ENCODE results near the gene HIRIP3. TPM values are rescaled to one million over a fixed set of nuclear protein-coding genes. Genes with fewer than 3 reads are reported as not detected.

HIRIP3 gene
- total and polyA plus RNA-seq, 2 of the 13 experiments (the other 11 are each of a cell fraction or from before 2014, with no cell fraction given): 12.6 to 17.2 TPM

DNA sequence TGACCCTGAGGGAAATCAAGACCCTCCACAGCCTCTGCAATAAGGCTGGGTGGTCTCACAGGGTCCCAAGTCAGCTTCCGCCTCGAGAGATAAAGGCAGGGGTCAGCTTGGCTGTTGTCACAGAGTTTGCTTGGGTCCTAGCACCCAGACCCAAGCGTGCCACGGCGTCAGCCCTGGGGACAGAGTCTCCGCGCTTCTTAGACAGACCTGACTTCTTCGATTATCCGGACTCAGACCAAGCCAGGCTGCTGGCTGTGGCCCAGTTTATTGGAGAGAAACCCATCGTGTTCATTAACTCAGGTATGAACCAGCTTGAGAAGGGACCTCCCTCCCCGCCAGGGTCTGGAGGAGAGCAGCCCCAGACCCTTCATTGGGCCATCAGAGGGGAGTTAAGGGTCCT is 28.2 kb upstream of the HIRIP3 start:
- Histone ChIP-seq H3K9ac (ENCODE audit: insufficient read depth, low read depth, low read length) (no peak overlapping the region), H3K9me3 (ENCODE audit: low read length) (no peaks in the 10 kb centered on the region), H3K4me1 (ENCODE audit: insufficient read depth, low read length) (peaks cover 10% of the 10 kb centered on the region; the same call in 1 of the 2 replicates), H3K79me2 (ENCODE audit: insufficient read depth, low read length) (no peaks in the 10 kb centered on the region), H4K20me1 (ENCODE audit: insufficient read depth, low read length) (no peaks in the 10 kb centered on the region), H3K27me3 (ENCODE audit: control insufficient read depth in 1 of 2, insufficient read depth in 2 of 2, low read length in 2 of 2) (peaks cover 30 to 75% of the 10 kb centered on the region in 2 experiments), H3K4me2 (ENCODE audit: low read depth, low read length) (no peak overlapping the region), H3K36me3 (replicated peaks in 1 of 2; ENCODE audit: control insufficient read depth in 1 of 2, insufficient read depth in 2 of 2, low read length in 2 of 2) (no peaks in the 10 kb centered on the region), H2AFZ (ENCODE audit: low read length) (no peak overlapping the region), H3K27ac (ENCODE audit: extremely low read length, insufficient read depth, low read length) (no peak overlapping the region), H3K4me3 (replicated peaks in 1 of 3; ENCODE audit: insufficient read depth in 1 of 3, low read depth in 2 of 3, low read length in 3 of 3) (no peak overlapping the region)
- no peak for TF ChIP-seq POGZ (CRISPR knock-in tag; IDR thresholded peaks at IDR 0.05)
- TF ChIP-seq, protein P1, sequence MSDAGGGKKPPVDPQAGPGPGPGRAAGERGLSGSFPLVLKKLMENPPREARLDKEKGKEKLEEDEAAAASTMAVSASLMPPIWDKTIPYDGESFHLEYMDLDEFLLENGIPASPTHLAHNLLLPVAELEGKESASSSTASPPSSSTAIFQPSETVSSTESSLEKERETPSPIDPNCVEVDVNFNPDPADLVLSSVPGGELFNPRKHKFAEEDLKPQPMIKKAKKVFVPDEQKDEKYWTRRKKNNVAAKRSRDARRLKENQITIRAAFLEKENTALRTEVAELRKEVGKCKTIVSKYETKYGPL (CRISPR knock-in tag; IDR thresholded peaks at IDR 0.05): no peak
- TF ChIP-seq MTA3 (CRISPR knock-in tag; IDR thresholded peaks at IDR 0.05): no peak
- TF ChIP-seq ZSCAN31 (CRISPR knock-in tag; IDR thresholded peaks at IDR 0.05; ENCODE audit: low read depth): no peak
- TF ChIP-seq LCORL (IDR thresholded peaks at IDR 0.05): no peak
- no peak for TF ChIP-seq LCORL (CRISPR knock-in tag; IDR thresholded peaks at IDR 0.05)
- intact Hi-C loops (cut with micrococcal nuclease; ENCODE audit: unreplicated experiment): no loop called here
- in situ Hi-C loops (cut with HindIII; ENCODE audit: extremely low pct_ligation_motif_present, low pct_unique_long_range_greater_than_20kb): no loop called here
- DNase-seq (ENCODE audit: low spot score) (no peak), ATAC-seq (no peak), FAIRE-seq (no peak)
- 38% methylated on average over 10 of the region's 11 CpGs for WGBS (ENCODE audit: low lambda C conversion rate)
- no TSS peak for BruUV-seq (replicated peaks)
- ChIA-PET CTCF (ENCODE audit: low intra/inter-chr PET ratio, low total read pairs) (interaction anchor here (1.3 kb wide), 1 partner anchor 160 kb away, joined by 3 read pairs; the partner anchor contains the start of gene CDIPT), POLR2A (no interaction called here)

DNA sequence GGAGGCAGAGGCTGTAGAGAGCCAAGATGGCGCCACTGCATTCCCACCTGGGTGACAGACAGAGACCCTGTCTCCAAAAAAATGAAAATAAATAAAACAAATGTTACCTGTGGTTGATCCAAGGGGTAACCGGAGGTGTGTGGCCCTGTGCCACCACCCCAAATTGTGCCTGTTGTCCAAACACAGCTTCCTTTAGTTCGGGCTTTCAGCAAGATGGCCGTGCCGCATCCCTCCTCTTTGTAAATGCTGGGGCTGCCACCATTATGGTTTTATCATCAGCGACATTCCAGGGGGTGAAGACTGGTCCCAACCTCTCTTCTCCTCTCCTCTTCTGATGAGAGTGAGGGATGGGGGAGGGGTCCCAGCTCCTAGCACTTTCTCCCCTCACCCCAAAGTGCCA is 27.5 kb upstream of the HIRIP3 start, which contains the start of gene C16orf92:
Gene C16orf92 (plus strand): TSS at position 312 of the 400 bp plus-strand sequence. CDS start 143 bp downstream, outside the sequence.
- no peaks in the 10 kb centered on the region for H4K20me1 ChIP-seq (ENCODE audit: insufficient read depth, low read length)
- ATAC-seq (no peak), DNase-seq (ENCODE audit: low spot score) (no peak), FAIRE-seq (no peak)
- H3K79me2 ChIP-seq (ENCODE audit: insufficient read depth, low read length): no peaks in the 10 kb centered on the region
- no peak within 1 kb of the TSS for H3K27ac ChIP-seq (ENCODE audit: extremely low read length, insufficient read depth, low read length)
- H3K4me2 ChIP-seq (ENCODE audit: low read depth, low read length): no peak within 1 kb of the TSS
- H3K9ac ChIP-seq (ENCODE audit: insufficient read depth, low read depth, low read length): no peak within 1 kb of the TSS
- no peaks in the 10 kb centered on the region for H3K9me3 ChIP-seq (ENCODE audit: low read length)
- POLR2A ChIA-PET: no interaction called here
- 30% methylated on average over 6 of the region's 6 CpGs for WGBS (ENCODE audit: low lambda C conversion rate)
- TF ChIP-seq ZNF235 (CRISPR knock-in tag; IDR thresholded peaks at IDR 0.05; ENCODE audit: borderline replicate concordance) (no peak), HNRNPLL (IDR thresholded peaks at IDR 0.05; ENCODE audit: low read depth, low read length, poor library complexity, severe bottlenecking) (no peak)
- intact Hi-C loops (cut with micrococcal nuclease; ENCODE audit: unreplicated experiment) (no loop called here), in situ Hi-C loops (cut with HindIII; ENCODE audit: extremely low pct_ligation_motif_present, low pct_unique_long_range_greater_than_20kb) (no loop called here)
- H3K36me3 ChIP-seq (replicated peaks in 1 of 2; ENCODE audit: control insufficient read depth in 1 of 2, insufficient read depth in 2 of 2, low read length in 2 of 2): no peaks in the 10 kb centered on the region
- H3K27me3 ChIP-seq (ENCODE audit: control insufficient read depth in 1 of 2, insufficient read depth in 2 of 2, low read length in 2 of 2): peaks cover 30 to 69% of the 10 kb centered on the region in 2 experiments
- CTCF ChIA-PET (ENCODE audit: low intra/inter-chr PET ratio, low total read pairs): no interaction called here
- H3K4me3 ChIP-seq (replicated peaks in 1 of 3; ENCODE audit: insufficient read depth in 1 of 3, low read depth in 2 of 3, low read length in 3 of 3): no peak within 1 kb of the TSS
- BruUV-seq (replicated peaks): no TSS peak
- H2AFZ ChIP-seq (ENCODE audit: low read length): no peak within 1 kb of the TSS
- H3K4me1 ChIP-seq (ENCODE audit: insufficient read depth, low read length): peaks cover 10% of the 10 kb centered on the region; the same call in 1 of the 2 replicates

All from HepG2 (cell line).